Transverse colon (tissue), 4 donors: ENCODE measurements around the gene DNLZ. TPM values are rescaled to one million over a fixed set of nuclear protein-coding genes. Genes with fewer than 3 reads are reported as not detected.

Experiments
- DNase-seq: peaks from one replicate; pipeline ENCODE4 v3.0.0-alpha.2; 2019
- H3K27ac ChIP-seq, 4 donors: fragments of 200-600 bp; sonication (generic); 2 replicates each; pipeline ENCODE4 v1.5.1; 2016 to 2018; ENCODE audit warnings: inconsistent platforms in 4 of 4
- H3K27me3 ChIP-seq: fragments of 200-600 bp; sonication (generic); 2 replicates; pipeline ENCODE4 v1.5.1; 2017; ENCODE audit warnings: inconsistent platforms
- H3K36me3 ChIP-seq, 4 donors: fragments of 200-600 bp; sonication (generic); 2 replicates each; pipeline ENCODE4 v1.5.1; 2017 to 2019; ENCODE audit warnings: inconsistent platforms in 4 of 4
- H3K4me1 ChIP-seq, 4 donors: fragments of 200-600 bp; sonication (generic); 2 replicates each; pipeline ENCODE4 v1.5.1; 2017 to 2020; ENCODE audit warnings: inconsistent platforms in 4 of 4
- H3K4me3 ChIP-seq, 4 donors: fragments of 200-600 bp; sonication (generic); 1 replicate in 1 of 4; 2 replicates in 3 of 4; pipeline versions ENCODE4 v1.5.1 to v1.6.1; 2017 to 2019; ENCODE audit warnings: inconsistent platforms in 4 of 4
- H3K9me3 ChIP-seq, 2 donors: fragments of 200-600 bp; sonication (generic); 2 replicates each; pipeline ENCODE4 v1.5.1; 2017 to 2019; ENCODE audit warnings: inconsistent platforms in 2 of 2
- CTCF ChIP-seq, 5 experiments: fragments of 200-600 bp in 3 of 5; fragments of 450-650 bp in 2 of 5; sonication (generic) in 3 of 5; IDR thresholded peaks; 1 replicate in 2 of 5; 2 replicates in 3 of 5; pipeline ENCODE4 v1.5.1; 2016 to 2017; ENCODE audit warnings: antibody characterized with exemption in 5 of 5, inconsistent platforms in 3 of 5, mild to moderate bottlenecking in 2 of 5, moderate library complexity in 1 of 5
- EP300 ChIP-seq: sonication (generic); formaldehyde crosslinking; IDR thresholded peaks from one replicate; pipeline ENCODE4 v1.6.1; 2017; ENCODE audit warnings: antibody characterized with exemption, low read depth
- POLR2A ChIP-seq: fragments of 450-650 bp; IDR thresholded peaks from one replicate; pipeline ENCODE4 v1.6.1; 2016; ENCODE audit warnings: antibody characterized with exemption, mild to moderate bottlenecking, moderate library complexity
- POLR2AphosphoS5 ChIP-seq, 3 donors: sonication (generic); formaldehyde crosslinking; IDR thresholded peaks; one replicate each; pipeline ENCODE4 v1.6.1; 2016; ENCODE audit warnings: antibody characterized with exemption in 3 of 3
- WGBS, 2 donors: methylation state at CpG; one replicate each; pipeline ENCODE4 v1.1.5; 2018; ENCODE audit warnings: low coverage in 1 of 2; 5-methylcytosine and 5-hydroxymethylcytosine counted together
- in situ Hi-C, 4 donors: fragments of 200-750 bp; cut with MboI; loops; one replicate each; pipeline versions ENCODE4 v1.15.0 to v1.15.1; 2017; ENCODE audit warnings: low sequenced_read_pairs in 3 of 4, low pct_ligation_motif_present in 1 of 4, low pct_unique_long_range_greater_than_20kb in 1 of 4
- intact Hi-C: fragments of 100-400 bp; cut with DNase I; formaldehyde crosslinking; loops from one replicate; pipeline ENCODE4 v1.15.1; 2023; ENCODE audit warnings: low total_unique reads
- total RNA-seq, 4 donors: library from RNA; depleted of rRNA; stranded (reverse); fragments of >200 nt; gene quantifications; one replicate each; pipeline ENCODE4 v1.1.0, GENCODE V29; 2016

Gene DNLZ
- total RNA-seq, result 10 to 100 TPM in 2 of 4 donors, 1 to 10 TPM in 2; 6.7 to 17.3 (median 10.4) TPM

DNA sequence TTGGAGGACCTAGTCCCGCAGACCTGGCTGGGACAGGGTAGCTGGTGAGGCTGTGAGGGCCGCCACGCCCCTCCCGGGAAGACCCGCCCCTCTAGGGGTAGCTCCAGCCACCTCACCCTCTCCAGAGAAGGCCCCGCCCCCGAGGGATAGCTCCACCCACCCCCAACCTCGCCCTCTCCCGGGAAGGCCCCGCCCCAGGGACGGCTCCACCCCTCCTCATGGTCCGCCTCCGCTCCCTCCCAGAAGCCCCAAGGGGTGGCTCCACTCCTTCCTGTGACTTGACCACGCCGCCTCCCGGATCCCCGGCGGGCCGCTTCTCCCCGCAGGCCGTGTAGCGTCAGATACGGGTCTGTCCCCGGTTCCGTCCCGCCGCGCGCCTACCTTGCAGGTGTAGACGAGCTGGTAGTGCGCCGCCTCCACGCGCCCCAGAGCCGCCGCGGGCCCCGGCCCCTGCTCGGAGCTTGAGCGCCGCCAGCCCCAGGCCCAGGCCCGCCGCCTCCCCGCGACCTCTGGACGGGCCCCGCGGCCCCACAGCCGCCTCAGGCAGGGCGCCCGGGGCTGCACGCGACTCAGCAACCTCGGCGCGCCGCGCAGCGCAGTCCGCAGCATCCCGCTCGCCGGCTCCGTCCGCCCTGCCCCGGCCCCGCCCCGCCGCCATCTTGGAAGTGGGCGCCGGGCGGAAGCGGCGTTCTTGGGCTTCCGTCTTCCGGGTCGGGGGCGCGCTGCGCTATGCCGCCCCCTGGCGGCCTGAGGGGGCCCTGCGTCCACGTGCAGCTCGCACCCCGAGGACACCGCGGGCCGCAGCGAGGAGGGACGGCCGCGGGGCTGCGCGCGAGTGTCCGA, at the start of gene DNLZ:
Gene DNLZ (minus strand): TSS at position 639 of the 843 bp plus-strand sequence. CDS start 30 bp downstream, at position 609.
- WGBS, 2 donors, result 1% methylated on average over 52 of the region's 97 CpGs; no CpG with 5 or more reads in 1 of the 2 donors
- Histone ChIP-seq H3K4me1 (peaks cover 18 to 31% (median 26%) of the 10 kb centered on the region in 4 donors), H3K9me3 (no peaks in the 10 kb centered on the region), H3K4me3 (peak within 1 kb of the TSS; percentile 62 to 100 (median 87)), H3K27ac (peak within 1 kb of the TSS; percentile 90 to 97 (median 96)), H3K27me3 (no peaks in the 10 kb centered on the region), H3K36me3 (no peaks in the 10 kb centered on the region)
- in situ Hi-C loops (no loop called here), intact Hi-C loops (no loop called here)
- peak; percentile 98 for DNase-seq
- TF ChIP-seq CTCF (IDR thresholded peaks at IDR 0.05) (peak; percentile 86 to 99 (median 99)), POLR2AphosphoS5 (IDR thresholded peaks at IDR 0.05) (peak; percentile 75 to 89 (median 84)), EP300 (no peak), POLR2A (peak; percentile 79)

GRCh38 chr9:136412962-136413361, 49.4 kb upstream of the DNLZ start:
- Histone ChIP-seq H3K4me1 (peaks cover 20 to 26% (median 21%) of the 10 kb centered on the region in 4 donors), H3K27ac (no peak overlapping the region), H3K36me3 (peaks cover 0 to 43% (median 20%) of the 10 kb centered on the region in 4 donors), H3K4me3 (no peak overlapping the region), H3K9me3 (no peaks in the 10 kb centered on the region), H3K27me3 (no peaks in the 10 kb centered on the region)
- WGBS, 2 donors, result 75 to 76% methylated on average over 9 of the region's 9 CpGs
- DNase-seq, result no peak
- in situ Hi-C loops (no loop called here), intact Hi-C loops (no loop called here)
- no peak for TF ChIP-seq EP300

- H3K4me3 ChIP-seq, result peak overlapping the region; percentile 84 to 99 (median 96)
Observed at GRCh38 chr9:136411378-136411777, 47.8 kb upstream of the DNLZ start.

DNA sequence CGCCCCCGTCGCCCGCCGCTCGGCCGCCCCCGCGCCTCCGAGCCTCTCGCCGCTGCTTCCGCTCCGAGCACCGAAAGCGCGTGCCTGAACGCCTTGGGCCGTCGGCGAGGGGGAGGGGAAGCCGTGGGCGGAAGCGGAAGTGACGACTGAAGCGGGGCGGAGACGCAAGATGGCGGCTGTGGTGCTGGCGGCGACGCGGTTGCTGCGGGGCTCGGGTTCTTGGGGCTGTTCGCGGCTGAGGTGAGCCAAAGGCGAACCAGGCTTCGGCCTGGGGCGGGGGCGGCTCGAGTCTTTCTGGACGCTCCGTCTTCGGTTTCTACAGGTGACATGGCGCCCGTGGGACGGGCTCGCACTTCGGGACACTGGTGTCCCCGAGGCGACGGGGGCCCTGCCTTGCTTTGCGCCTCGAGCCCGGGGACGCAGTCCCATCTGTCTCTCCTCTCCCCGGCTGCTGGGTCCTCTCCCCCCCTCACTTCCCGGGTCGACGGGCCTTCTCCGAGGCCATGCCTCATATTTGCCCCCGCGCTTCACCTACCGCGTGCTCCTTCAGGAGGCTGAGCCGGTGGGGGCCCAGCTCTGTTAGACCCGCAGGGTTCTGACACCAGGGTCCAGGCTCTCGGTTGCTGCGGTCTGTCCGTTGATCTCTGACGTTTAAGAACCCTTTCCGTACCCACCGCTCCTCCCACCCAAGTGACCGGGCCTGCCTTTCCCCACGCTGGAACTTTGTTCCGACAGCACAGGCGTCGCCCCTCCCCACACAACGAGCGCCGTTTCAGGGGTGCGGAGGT, 47.1 kb upstream of the DNLZ start, which contains the start of the genes ENTR1 and PMPCA:
Gene ENTR1 (minus strand): TSS at position 115 of the 788 bp plus-strand sequence. CDS start 217 bp downstream, outside the sequence.
Gene PMPCA (plus strand): TSS at position 159 of the 788 bp plus-strand sequence. CDS start 11 bp downstream, at position 170.
- no peaks in the 10 kb centered on the region for H3K9me3 ChIP-seq
- no peaks in the 10 kb centered on the region for H3K27me3 ChIP-seq
- H3K4me3 ChIP-seq, result peak within 1 kb of the TSS; percentile 84 to 99 (median 96)
- H3K36me3 ChIP-seq, result peaks cover 0 to 37% (median 11%) of the 10 kb centered on the region in 4 donors
- peaks cover 20 to 26% (median 21%) of the 10 kb centered on the region in 4 donors for H3K4me1 ChIP-seq
- in situ Hi-C loops (no loop called here), intact Hi-C loops (no loop called here)
- WGBS, 2 donors, result 0 to 20% methylated on average over 1 to 41 of the region's 83 CpGs
- peak; percentile 96 for DNase-seq
- TF ChIP-seq CTCF (IDR thresholded peaks at IDR 0.05), result no peak
- peak; percentile 9 for TF ChIP-seq EP300
- TF ChIP-seq POLR2AphosphoS5 (IDR thresholded peaks at IDR 0.05), result peak; percentile 96 to 99 (median 99)
- peak; percentile 89 for TF ChIP-seq POLR2A
- peak within 1 kb of the TSS; percentile 84 to 91 (median 90) for H3K27ac ChIP-seq

More at GRCh38 chr9:136411378-136411777, 47.8 kb upstream of the DNLZ start:
- H3K9me3 ChIP-seq, result no peaks in the 10 kb centered on the region
- in situ Hi-C loops (no loop called here), intact Hi-C loops (no loop called here)
- peaks cover 20 to 26% (median 21%) of the 10 kb centered on the region in 4 donors for H3K4me1 ChIP-seq
- peak overlapping the region in 3 of 4 donors; percentile 84 to 91 (median 90) for H3K27ac ChIP-seq
- H3K36me3 ChIP-seq, result peaks cover 0 to 37% (median 14%) of the 10 kb centered on the region in 4 donors
- 30 to 45% methylated on average over 2 to 4 of the region's 4 CpGs for WGBS, 2 donors
- no peak for DNase-seq
- H3K27me3 ChIP-seq, result no peaks in the 10 kb centered on the region
- no peak for TF ChIP-seq EP300
- TF ChIP-seq POLR2A, result no peak
- TF ChIP-seq POLR2AphosphoS5 (IDR thresholded peaks at IDR 0.05), result no peak
- no peak for TF ChIP-seq CTCF (IDR thresholded peaks at IDR 0.05)
